ENCODE results near the gene TMEM266.

The TMEM266 gene

GRCh38 chr15:76140074-76140464 is 80.3 kb downstream of the TMEM266 start:
- 14% methylated on average over 14 of the region's 14 CpGs for WGBS (ENCODE audit: insufficient coverage)
- peak in 1 of 3 donors; percentile 3 for DNase-seq
- H3K9me3 ChIP-seq (ENCODE audit: control extremely low read depth in 1 of 5, control insufficient read depth in 4 of 5, insufficient read depth in 2 of 5, low read depth in 1 of 5, low read length in 4 of 5): no peaks in the 10 kb centered on the region
- peaks cover 2 to 13% (median 8%) of the 10 kb centered on the region in 4 experiments for H3K4me1 ChIP-seq (ENCODE audit: control extremely low read depth in 1 of 4, control insufficient read depth in 4 of 4, insufficient read depth in 4 of 4, low read length in 3 of 4)
- H3K4me3 ChIP-seq (ENCODE audit: control insufficient read depth in 1 of 7, extremely low read depth in 1 of 7, insufficient read depth in 4 of 7, low read depth in 2 of 7, low read length in 6 of 7): peak overlapping the region in 2 of 7 experiments; percentile 22 to 51
- H3K36me3 ChIP-seq (ENCODE audit: control insufficient read depth in 4 of 4, insufficient read depth in 4 of 4, low read length in 3 of 4): no peaks in the 10 kb centered on the region
- H3K27ac ChIP-seq (ENCODE audit: insufficient read depth in 1 of 2, low read depth in 1 of 2, low read length in 2 of 2, poor library complexity in 1 of 2, severe bottlenecking in 2 of 2): no peak overlapping the region
- peaks cover 0 to 9% (median 0%) of the 10 kb centered on the region in 5 experiments for H3K27me3 ChIP-seq (replicated peaks in 2 of 5; ENCODE audit: control insufficient read depth in 4 of 5, insufficient read depth in 5 of 5, low read length in 4 of 5)
- POLR2A ChIA-PET: interaction anchor here (0.8 to 1.1 kb wide), 2 partner anchors 211 to 766 kb away, joined by 3 to 4 read pairs; no protein-coding TSS in a partner anchor
- CTCF ChIA-PET: interaction anchor here (0.9 to 5.0 kb wide), 14 partner anchors 9 to 222 kb away, joined by 3 to 48 read pairs (median 4); partner anchors contain the start of gene TMEM266

- H3K4me1 ChIP-seq (ENCODE audit: control extremely low read depth in 1 of 4, control insufficient read depth in 4 of 4, insufficient read depth in 4 of 4, low read length in 3 of 4): peaks cover 0 to 16% (median 14%) of the 10 kb centered on the region in 4 experiments
- no peak overlapping the region for H3K27ac ChIP-seq (ENCODE audit: insufficient read depth in 1 of 2, low read depth in 1 of 2, low read length in 2 of 2, poor library complexity in 1 of 2, severe bottlenecking in 2 of 2)
- CTCF ChIA-PET: interaction anchor here (0.7 to 4.7 kb wide), 9 partner anchors 7 to 418 kb away, joined by 3 to 35 read pairs (median 3); no protein-coding TSS in a partner anchor
- POLR2A ChIA-PET: no interaction called here
- DNase-seq: no peak
- H3K27me3 ChIP-seq (replicated peaks in 2 of 5; ENCODE audit: control insufficient read depth in 4 of 5, insufficient read depth in 5 of 5, low read length in 4 of 5): peaks cover 0 to 7% (median 2%) of the 10 kb centered on the region in 5 experiments
- no peaks in the 10 kb centered on the region for H3K9me3 ChIP-seq (ENCODE audit: control extremely low read depth in 1 of 5, control insufficient read depth in 4 of 5, insufficient read depth in 2 of 5, low read depth in 1 of 5, low read length in 4 of 5)
- WGBS (ENCODE audit: insufficient coverage): 97% methylated on average over 5 of the region's 5 CpGs
- no peaks in the 10 kb centered on the region for H3K36me3 ChIP-seq (ENCODE audit: control insufficient read depth in 4 of 4, insufficient read depth in 4 of 4, low read length in 3 of 4)
- H3K4me3 ChIP-seq (ENCODE audit: control insufficient read depth in 1 of 7, extremely low read depth in 1 of 7, insufficient read depth in 4 of 7, low read depth in 2 of 7, low read length in 6 of 7): no peak overlapping the region
Measured at GRCh38 chr15:76146812-76147211, 87.0 kb downstream of the TMEM266 start.

GRCh38 chr15:76147906-76148570 is 88.3 kb downstream of the TMEM266 start:
- POLR2A ChIA-PET: interaction anchor here (0.6 kb wide), 1 partner anchor 32 kb away, joined by 3 read pairs; no protein-coding TSS in a partner anchor
- Histone ChIP-seq H3K27me3 (replicated peaks in 2 of 5; ENCODE audit: control insufficient read depth in 4 of 5, insufficient read depth in 5 of 5, low read length in 4 of 5) (peaks cover 0 to 4% (median 0%) of the 10 kb centered on the region in 5 experiments), H3K4me1 (ENCODE audit: control extremely low read depth in 1 of 4, control insufficient read depth in 4 of 4, insufficient read depth in 4 of 4, low read length in 3 of 4) (peaks cover 0 to 16% (median 14%) of the 10 kb centered on the region in 4 experiments), H3K4me3 (ENCODE audit: control insufficient read depth in 1 of 7, extremely low read depth in 1 of 7, insufficient read depth in 4 of 7, low read depth in 2 of 7, low read length in 6 of 7) (peak overlapping the region in 2 of 7 experiments; percentile 35 to 52), H3K9me3 (ENCODE audit: control extremely low read depth in 1 of 5, control insufficient read depth in 4 of 5, insufficient read depth in 2 of 5, low read depth in 1 of 5, low read length in 4 of 5) (no peaks in the 10 kb centered on the region), H3K36me3 (ENCODE audit: control insufficient read depth in 4 of 4, insufficient read depth in 4 of 4, low read length in 3 of 4) (no peaks in the 10 kb centered on the region), H3K27ac (ENCODE audit: insufficient read depth in 1 of 2, low read depth in 1 of 2, low read length in 2 of 2, poor library complexity in 1 of 2, severe bottlenecking in 2 of 2) (no peak overlapping the region)
- DNase-seq: peak; percentile 41 to 65 (median 55)
- CTCF ChIA-PET: interaction anchor here (0.8 to 4.7 kb wide), 11 partner anchors 8 to 419 kb away, joined by 3 to 35 read pairs (median 3); no protein-coding TSS in a partner anchor
- WGBS (ENCODE audit: insufficient coverage): 13% methylated on average over 20 of the region's 21 CpGs

- Histone ChIP-seq H3K36me3 (ENCODE audit: control insufficient read depth in 4 of 4, insufficient read depth in 4 of 4, low read length in 3 of 4) (no peaks in the 10 kb centered on the region), H3K9me3 (ENCODE audit: control extremely low read depth in 1 of 5, control insufficient read depth in 4 of 5, insufficient read depth in 2 of 5, low read depth in 1 of 5, low read length in 4 of 5) (no peaks in the 10 kb centered on the region), H3K27me3 (replicated peaks in 2 of 5; ENCODE audit: control insufficient read depth in 4 of 5, insufficient read depth in 5 of 5, low read length in 4 of 5) (peaks cover 0 to 4% (median 0%) of the 10 kb centered on the region in 5 experiments), H3K4me3 (ENCODE audit: control insufficient read depth in 1 of 7, extremely low read depth in 1 of 7, insufficient read depth in 4 of 7, low read depth in 2 of 7, low read length in 6 of 7) (no peak overlapping the region), H3K27ac (ENCODE audit: insufficient read depth in 1 of 2, low read depth in 1 of 2, low read length in 2 of 2, poor library complexity in 1 of 2, severe bottlenecking in 2 of 2) (no peak overlapping the region), H3K4me1 (ENCODE audit: control extremely low read depth in 1 of 4, control insufficient read depth in 4 of 4, insufficient read depth in 4 of 4, low read length in 3 of 4) (peaks cover 0 to 16% (median 14%) of the 10 kb centered on the region in 4 experiments)
- ChIA-PET POLR2A (no interaction called here), CTCF (interaction anchor here (1.1 to 4.7 kb wide), 9 partner anchors 9 to 337 kb away, joined by 3 to 35 read pairs (median 5); partner anchors contain the start of gene TMEM266)
- DNase-seq: no peak
- 95% methylated on average over 2 of the region's 4 CpGs for WGBS (ENCODE audit: insufficient coverage)
Measured at GRCh38 chr15:76149291-76149915, 89.6 kb downstream of the TMEM266 start.

GRCh38 chr15:76150513-76150912 is 90.7 kb downstream of the TMEM266 start:
- Histone ChIP-seq H3K4me1 (ENCODE audit: control extremely low read depth in 1 of 4, control insufficient read depth in 4 of 4, insufficient read depth in 4 of 4, low read length in 3 of 4) (peaks cover 0 to 14% (median 12%) of the 10 kb centered on the region in 4 experiments), H3K27ac (ENCODE audit: insufficient read depth in 1 of 2, low read depth in 1 of 2, low read length in 2 of 2, poor library complexity in 1 of 2, severe bottlenecking in 2 of 2) (no peak overlapping the region), H3K4me3 (ENCODE audit: control insufficient read depth in 1 of 7, extremely low read depth in 1 of 7, insufficient read depth in 4 of 7, low read depth in 2 of 7, low read length in 6 of 7) (peak overlapping the region; percentile 5 to 71 (median 26)), H3K9me3 (ENCODE audit: control extremely low read depth in 1 of 5, control insufficient read depth in 4 of 5, insufficient read depth in 2 of 5, low read depth in 1 of 5, low read length in 4 of 5) (no peaks in the 10 kb centered on the region), H3K36me3 (ENCODE audit: control insufficient read depth in 4 of 4, insufficient read depth in 4 of 4, low read length in 3 of 4) (no peaks in the 10 kb centered on the region), H3K27me3 (replicated peaks in 2 of 5; ENCODE audit: control insufficient read depth in 4 of 5, insufficient read depth in 5 of 5, low read length in 4 of 5) (peaks cover 0 to 4% (median 0%) of the 10 kb centered on the region in 5 experiments)
- ChIA-PET POLR2A (no interaction called here), CTCF (interaction anchor here (0.7 to 4.7 kb wide), 16 partner anchors 11 to 341 kb away, joined by 3 to 35 read pairs (median 4); partner anchors contain the start of gene TMEM266)
- DNase-seq: peak; percentile 38 to 83 (median 74)
- 11% methylated on average over 4 of the region's 7 CpGs for WGBS (ENCODE audit: insufficient coverage)

DNA sequence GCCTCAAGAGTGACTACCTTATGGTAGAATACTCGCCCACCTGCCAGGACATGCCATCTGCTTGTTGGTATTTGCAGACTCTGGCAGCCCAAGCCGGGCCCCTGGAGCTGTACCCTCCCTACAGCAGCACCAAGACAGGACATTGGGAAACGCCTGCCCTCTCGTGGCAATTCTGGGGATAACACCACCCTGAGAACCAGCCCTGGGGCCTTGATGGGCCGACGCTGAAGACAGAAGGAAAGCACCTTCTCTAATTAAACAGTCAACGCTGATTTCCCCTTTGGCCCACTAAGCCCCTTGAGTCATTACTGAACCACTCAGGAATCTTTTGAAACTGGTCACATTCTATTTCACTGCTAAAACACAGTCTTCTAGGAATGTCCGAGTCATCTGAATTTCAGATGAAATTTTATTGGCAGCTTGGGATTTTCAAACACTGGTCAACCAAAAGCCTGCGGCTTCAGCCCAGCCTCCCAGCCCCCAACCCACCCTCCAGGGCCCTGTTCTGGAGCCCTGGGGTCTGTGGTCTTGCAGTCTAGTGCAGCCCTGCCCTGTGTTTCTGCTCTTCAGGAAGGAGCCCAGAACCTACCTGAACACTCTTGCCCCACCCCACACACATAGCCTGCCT is 91.3 kb downstream of the TMEM266 start:
- Histone ChIP-seq H3K27ac (ENCODE audit: insufficient read depth in 1 of 2, low read depth in 1 of 2, low read length in 2 of 2, poor library complexity in 1 of 2, severe bottlenecking in 2 of 2) (no peak overlapping the region), H3K4me3 (ENCODE audit: control insufficient read depth in 1 of 7, extremely low read depth in 1 of 7, insufficient read depth in 4 of 7, low read depth in 2 of 7, low read length in 6 of 7) (peak overlapping the region in 6 of 7 experiments; percentile 13 to 71 (median 29)), H3K9me3 (ENCODE audit: control extremely low read depth in 1 of 5, control insufficient read depth in 4 of 5, insufficient read depth in 2 of 5, low read depth in 1 of 5, low read length in 4 of 5) (no peaks in the 10 kb centered on the region), H3K36me3 (ENCODE audit: control insufficient read depth in 4 of 4, insufficient read depth in 4 of 4, low read length in 3 of 4) (no peaks in the 10 kb centered on the region), H3K27me3 (replicated peaks in 2 of 5; ENCODE audit: control insufficient read depth in 4 of 5, insufficient read depth in 5 of 5, low read length in 4 of 5) (peaks cover 0 to 4% (median 0%) of the 10 kb centered on the region in 5 experiments), H3K4me1 (ENCODE audit: control extremely low read depth in 1 of 4, control insufficient read depth in 4 of 4, insufficient read depth in 4 of 4, low read length in 3 of 4) (peaks cover 0 to 14% (median 12%) of the 10 kb centered on the region in 4 experiments)
- ChIA-PET POLR2A (no interaction called here), CTCF (interaction anchor here (0.8 to 4.7 kb wide), 17 partner anchors 12 to 342 kb away, joined by 3 to 35 read pairs (median 5); partner anchors contain the start of gene TMEM266)
- WGBS (ENCODE audit: insufficient coverage): 21% methylated on average over 9 of the region's 9 CpGs
- DNase-seq: peak; percentile 75 to 90 (median 87)
